ENCODE measurements around the gene KLF13.

The KLF13 gene

GRCh38 chr15:31330111-31330785, 3.6 kb downstream of the KLF13 start:
- TF ChIP-seq, protein P1, sequence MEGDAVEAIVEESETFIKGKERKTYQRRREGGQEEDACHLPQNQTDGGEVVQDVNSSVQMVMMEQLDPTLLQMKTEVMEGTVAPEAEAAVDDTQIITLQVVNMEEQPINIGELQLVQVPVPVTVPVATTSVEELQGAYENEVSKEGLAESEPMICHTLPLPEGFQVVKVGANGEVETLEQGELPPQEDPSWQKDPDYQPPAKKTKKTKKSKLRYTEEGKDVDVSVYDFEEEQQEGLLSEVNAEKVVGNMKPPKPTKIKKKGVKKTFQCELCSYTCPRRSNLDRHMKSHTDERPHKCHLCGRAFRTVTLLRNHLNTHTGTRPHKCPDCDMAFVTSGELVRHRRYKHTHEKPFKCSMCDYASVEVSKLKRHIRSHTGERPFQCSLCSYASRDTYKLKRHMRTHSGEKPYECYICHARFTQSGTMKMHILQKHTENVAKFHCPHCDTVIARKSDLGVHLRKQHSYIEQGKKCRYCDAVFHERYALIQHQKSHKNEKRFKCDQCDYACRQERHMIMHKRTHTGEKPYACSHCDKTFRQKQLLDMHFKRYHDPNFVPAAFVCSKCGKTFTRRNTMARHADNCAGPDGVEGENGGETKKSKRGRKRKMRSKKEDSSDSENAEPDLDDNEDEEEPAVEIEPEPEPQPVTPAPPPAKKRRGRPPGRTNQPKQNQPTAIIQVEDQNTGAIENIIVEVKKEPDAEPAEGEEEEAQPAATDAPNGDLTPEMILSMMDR (IDR thresholded peaks at IDR 0.05; ENCODE audit: low read length, missing control alignments) = no peak
- no peak overlapping the region for H3K4me3 ChIP-seq (replicated peaks; ENCODE audit: low read depth, low read length)
- DNase-seq (ENCODE audit: low read depth) = no peak

DNA sequence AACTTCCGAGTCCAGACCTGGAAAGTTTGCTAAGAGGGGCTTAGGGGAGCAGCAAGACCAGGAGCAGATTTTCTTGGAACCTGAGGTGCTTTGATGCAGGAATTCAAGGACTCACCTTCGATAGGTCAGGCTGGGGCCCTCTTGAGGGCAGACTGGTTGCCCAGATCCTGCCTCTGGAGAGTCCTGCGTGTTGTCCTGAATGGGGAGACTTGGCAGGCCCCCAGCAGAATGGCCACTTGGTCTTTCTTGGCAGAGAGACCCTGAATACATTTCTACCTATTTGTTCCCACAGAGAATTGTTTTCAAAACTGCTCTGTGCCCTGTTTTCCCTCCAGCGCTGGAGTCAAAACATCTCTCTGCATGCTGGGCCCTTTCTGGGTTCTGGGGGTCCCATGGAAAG, 4.2 kb downstream of the KLF13 start:
- H3K4me3 ChIP-seq (replicated peaks; ENCODE audit: low read depth, low read length) = no peak overlapping the region
- DNase-seq (ENCODE audit: low read depth) = no peak
- TF ChIP-seq, protein P1 (IDR thresholded peaks at IDR 0.05; ENCODE audit: low read length, missing control alignments) = no peak

GRCh38 chr15:31331389-31331788, 4.8 kb downstream of the KLF13 start:
- TF ChIP-seq, protein P1 (IDR thresholded peaks at IDR 0.05; ENCODE audit: low read length, missing control alignments) = no peak
- DNase-seq (ENCODE audit: low read depth) = no peak
- no peak overlapping the region for H3K4me3 ChIP-seq (replicated peaks; ENCODE audit: low read depth, low read length)

DNA sequence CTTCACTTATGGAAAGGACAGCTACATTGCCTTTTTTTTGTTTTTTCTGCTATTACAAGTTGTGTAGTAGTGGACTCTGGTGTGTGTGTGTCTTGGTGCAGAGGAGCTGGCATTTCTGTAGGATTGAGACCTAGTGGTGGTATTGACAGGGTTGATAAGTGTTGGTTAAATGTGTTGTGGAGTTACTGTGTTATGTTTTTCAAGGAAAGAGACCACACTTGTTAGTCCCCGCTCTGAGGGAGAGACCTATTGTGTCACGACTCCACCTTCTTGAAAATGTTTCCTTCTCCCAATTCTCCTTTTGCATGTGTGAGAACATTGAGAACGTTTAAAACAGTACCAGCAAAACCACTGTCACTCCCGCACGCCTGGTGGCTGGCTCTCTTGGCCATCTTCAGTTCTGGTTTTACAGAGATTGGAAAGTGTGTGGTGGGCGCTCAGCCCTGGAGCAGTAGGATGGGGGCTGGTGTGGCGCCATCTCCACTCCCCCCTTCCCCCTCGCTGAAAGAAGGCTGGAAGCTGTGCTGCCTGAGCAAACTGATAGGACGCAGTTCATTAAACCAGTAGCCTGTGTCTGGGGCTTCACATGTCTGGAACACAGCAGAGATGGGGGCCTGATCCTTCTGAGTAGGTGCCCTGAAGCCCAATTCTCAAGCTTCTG, 5.5 kb downstream of the KLF13 start:
- TF ChIP-seq, protein P1 (IDR thresholded peaks at IDR 0.05; ENCODE audit: low read length, missing control alignments) = no peak
- no peak overlapping the region for H3K4me3 ChIP-seq (replicated peaks; ENCODE audit: low read depth, low read length)
- no peak for DNase-seq (ENCODE audit: low read depth)

DNA sequence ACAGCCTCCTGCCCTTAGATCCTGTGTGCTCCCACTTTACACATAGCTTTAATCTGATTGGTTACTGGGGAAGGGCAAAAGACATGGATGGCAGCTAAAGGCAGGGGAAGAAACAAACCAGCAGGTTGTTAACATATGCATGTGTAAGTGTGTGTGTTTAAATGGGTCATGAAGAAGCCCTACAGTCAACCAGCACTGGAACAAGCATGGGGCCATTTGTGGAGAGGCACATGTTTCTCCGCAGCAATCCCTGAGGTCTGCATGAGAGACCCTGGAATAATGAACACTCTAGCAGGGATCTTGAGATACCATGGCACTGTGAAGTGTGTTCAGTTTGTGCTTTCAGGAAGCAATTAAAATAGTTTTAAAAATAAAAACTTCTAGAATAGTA, 6.0 kb downstream of the KLF13 start:
- no peak for DNase-seq (ENCODE audit: low read depth)
- no peak overlapping the region for H3K4me3 ChIP-seq (replicated peaks; ENCODE audit: low read depth, low read length)
- TF ChIP-seq, protein P1 (IDR thresholded peaks at IDR 0.05; ENCODE audit: low read length, missing control alignments) = no peak

- TF ChIP-seq, protein P1 (IDR thresholded peaks at IDR 0.05; ENCODE audit: low read length, missing control alignments) = no peak
- H3K4me3 ChIP-seq (replicated peaks; ENCODE audit: low read depth, low read length) = no peak overlapping the region
- DNase-seq (ENCODE audit: low read depth) = no peak
Measured at GRCh38 chr15:31333119-31333518, 6.5 kb downstream of the KLF13 start.

- TF ChIP-seq, protein P1 (IDR thresholded peaks at IDR 0.05; ENCODE audit: low read length, missing control alignments) = no peak
- DNase-seq (ENCODE audit: low read depth) = no peak
- H3K4me3 ChIP-seq (replicated peaks; ENCODE audit: low read depth, low read length) = no peak overlapping the region
Measured at GRCh38 chr15:31333820-31334219, 7.2 kb downstream of the KLF13 start.

Data from fibroblast of pulmonary artery (primary cell).